H1 (cell line): ENCODE measurements around the gene DCAF15. TPM values are rescaled to one million over a fixed set of nuclear protein-coding genes. Genes with fewer than 3 reads are reported as not detected.
"Not testable (repeated sequence)": the region's sequence is repeated elsewhere in the genome, so short reads cannot be mapped to it uniquely, and the experiment has no call there.

Source experiments
- CTCF ChIA-PET: fragments of 300-600 bp; sonication (Branson Sonifier 250); formaldehyde crosslinking; loops from one replicate; lab custom pipeline; 2021; ENCODE audit not compliant: partially characterized antibody; lab: Charles Lee
- POLR2A ChIA-PET: fragments of 300-600 bp; sonication (Branson Sonifier 250); formaldehyde crosslinking; loops from one replicate; lab custom pipeline; 2021; ENCODE audit warnings: inconsistent platforms; ENCODE audit not compliant: partially characterized antibody; lab: Charles Lee
- DNase-seq, 2 experiments: peaks; one replicate each; pipeline versions ENCODE4 v3.0.0 to v3.0.0-alpha.2; 2010 to 2022; ENCODE audit warnings: low spot score in 2 of 2, low read depth in 1 of 2, mixed read lengths in 1 of 2
- FAIRE-seq: peaks from 2 replicates; lab custom pipeline; 2011; peaks lifted over from hg19 to GRCh38; lab: Jason Lieb, UNC
- H2AFZ ChIP-seq: 2 replicates; pipeline ENCODE4 v1.8.1; 2012; ENCODE audit warnings: low read length, inconsistent platforms
- H2AK5ac ChIP-seq: 2 replicates; pipeline ENCODE4 v1.6.1; 2013; ENCODE audit warnings: low read depth, low read length
- H2BK120ac ChIP-seq: replicated peaks from 2 replicates; pipeline ENCODE3; 2013; ENCODE audit warnings: low read depth, low read length, inconsistent platforms
- H2BK12ac ChIP-seq: 2 replicates; pipeline ENCODE4 v1.6.1; 2013; ENCODE audit warnings: low read depth, low read length
- H2BK15ac ChIP-seq: 2 replicates; pipeline ENCODE4 v1.6.1; 2013; ENCODE audit warnings: low read length
- H2BK20ac ChIP-seq: 2 replicates; pipeline ENCODE4 v1.6.1; 2013; ENCODE audit warnings: low read length
- H2BK5ac ChIP-seq: 2 replicates; pipeline ENCODE4 v1.6.1; 2013; ENCODE audit warnings: low read depth, low read length
- H3K14ac ChIP-seq: 2 replicates; pipeline ENCODE4 v1.6.1; 2013; ENCODE audit warnings: inconsistent platforms; ENCODE audit not compliant: insufficient read length
- H3K18ac ChIP-seq: 2 replicates; pipeline ENCODE4 v1.6.1; 2013; ENCODE audit warnings: low read length; ENCODE audit errors: extremely low read depth
- H3K23ac ChIP-seq: 2 replicates; pipeline ENCODE4 v1.6.1; 2013; ENCODE audit warnings: inconsistent platforms; ENCODE audit not compliant: insufficient read length
- H3K23me2 ChIP-seq: 2 replicates; pipeline ENCODE4 v1.6.1; 2013; ENCODE audit warnings: low read depth, low read length
- H3K27ac ChIP-seq: 2 replicates; pipeline ENCODE4 v1.6.1; 2011; ENCODE audit warnings: low read depth, low read length, inconsistent platforms
- H3K27me3 ChIP-seq, 4 experiments: replicated peaks in 1 of 4; 1 replicate in 1 of 4; 2 replicates in 3 of 4; pipeline versions ENCODE4 v1.6.1 to v1.8.1; 2011 to 2013; ENCODE audit warnings: low read length in 3 of 4, mild to moderate bottlenecking in 3 of 4, inconsistent platforms in 2 of 4, mixed read lengths in 2 of 4, moderate library complexity in 1 of 4; ENCODE audit not compliant: control insufficient read depth in 3 of 4, insufficient read depth in 3 of 4; ENCODE audit errors: extremely low read depth in 1 of 4
- H3K36me3 ChIP-seq, 4 experiments: 2 replicates each; pipeline versions ENCODE4 v1.6.1 to v1.8.1; 2011 to 2013; ENCODE audit warnings: mild to moderate bottlenecking in 4 of 4, low read length in 3 of 4, moderate library complexity in 2 of 4, control low read depth in 1 of 4, inconsistent platforms in 1 of 4; ENCODE audit not compliant: insufficient read depth in 4 of 4, control insufficient read depth in 2 of 4
- H3K4ac ChIP-seq: replicated peaks from 2 replicates; pipeline ENCODE3; 2013; ENCODE audit warnings: low read length, low read depth, mixed read lengths, inconsistent platforms; ENCODE audit not compliant: insufficient read length
- H3K4me1 ChIP-seq, 4 experiments: replicated peaks in 1 of 4; 1 replicate in 1 of 4; 2 replicates in 3 of 4; pipeline versions ENCODE4 v1.6.1 to v1.8.1; 2011 to 2013; ENCODE audit warnings: low read length in 3 of 4, inconsistent platforms in 2 of 4, mixed read lengths in 1 of 4; ENCODE audit not compliant: insufficient read depth in 4 of 4, control insufficient read depth in 3 of 4
- H3K4me2 ChIP-seq, 2 experiments: 2 replicates each; pipeline versions ENCODE4 v1.6.1 to v1.8.1; 2011 to 2013; ENCODE audit warnings: low read depth in 2 of 2, low read length in 2 of 2, control low read depth in 1 of 2, inconsistent platforms in 1 of 2, mild to moderate bottlenecking in 1 of 2; ENCODE audit not compliant: insufficient read depth in 1 of 2
- H3K4me3 ChIP-seq, 4 experiments: fragments of 200-600, 300-600 bp in 1 of 4; sonication (generic), shearing (Covaris generic), sonication (Bioruptor Twin) in 1 of 4; 2 replicates each; pipeline versions ENCODE4 v1.5.1 to v1.8.1; 2011 to 2016; ENCODE audit warnings: low read length in 4 of 4, low read depth in 3 of 4, control low read depth in 2 of 4, inconsistent platforms in 2 of 4, mild to moderate bottlenecking in 2 of 4, mixed read lengths in 1 of 4, moderate library complexity in 1 of 4; ENCODE audit not compliant: insufficient read depth in 2 of 4; ENCODE audit errors: extremely low read depth in 1 of 4
- H3K56ac ChIP-seq: replicated peaks from 2 replicates; pipeline ENCODE3; 2013; ENCODE audit warnings: low read depth, mild to moderate bottlenecking, mixed read lengths, low read length, inconsistent platforms; ENCODE audit not compliant: insufficient read length
- H3K79me1 ChIP-seq: 2 replicates; pipeline ENCODE4 v1.6.1; 2013; ENCODE audit warnings: low read depth, low read length, control low read depth
- H3K79me2 ChIP-seq, 2 experiments: 2 replicates each; pipeline versions ENCODE4 v1.6.1 to v1.8.1; 2012 to 2013; ENCODE audit warnings: low read length in 2 of 2, mild to moderate bottlenecking in 2 of 2, inconsistent platforms in 1 of 2; ENCODE audit not compliant: insufficient read depth in 2 of 2, control insufficient read depth in 1 of 2
- H3K9ac ChIP-seq, 4 experiments: replicated peaks in 1 of 4; 1 replicate in 1 of 4; 2 replicates in 3 of 4; pipeline versions ENCODE4 v1.6.1 to v1.8.1; 2011 to 2013; ENCODE audit warnings: low read depth in 3 of 4, low read length in 3 of 4, control low read depth in 2 of 4, mild to moderate bottlenecking in 2 of 4, moderate library complexity in 2 of 4, inconsistent platforms in 1 of 4; ENCODE audit errors: extremely low read depth in 1 of 4
- H3K9me3 ChIP-seq, 2 experiments: 2 replicates each; pipeline versions ENCODE4 v1.6.1 to v1.8.1; 2012 to 2013; ENCODE audit warnings: mild to moderate bottlenecking in 2 of 2, moderate library complexity in 2 of 2, control low read depth in 1 of 2, inconsistent platforms in 1 of 2, low read depth in 1 of 2, low read length in 1 of 2, mixed read lengths in 1 of 2; ENCODE audit not compliant: insufficient read depth in 2 of 2
- H4K20me1 ChIP-seq, 2 experiments: replicated peaks in 1 of 2; 2 replicates each; pipeline versions ENCODE3 to v1.8.1; 2011 to 2013; ENCODE audit warnings: inconsistent platforms in 2 of 2, low read length in 2 of 2, mild to moderate bottlenecking in 1 of 2; ENCODE audit not compliant: insufficient read depth in 2 of 2, control insufficient read depth in 1 of 2
- H4K5ac ChIP-seq: 2 replicates; pipeline ENCODE4 v1.6.1; 2013; ENCODE audit warnings: low read length, low read depth, mixed read lengths, inconsistent platforms; ENCODE audit not compliant: insufficient read length
- H4K8ac ChIP-seq: 2 replicates; pipeline ENCODE4 v1.8.0; 2013; ENCODE audit warnings: mild to moderate bottlenecking, moderate library complexity, low read length, inconsistent platforms; ENCODE audit not compliant: insufficient read depth; ENCODE audit errors: extremely low read depth
- H4K91ac ChIP-seq: replicated peaks from 2 replicates; pipeline ENCODE3; 2013; ENCODE audit warnings: low read length, mixed read lengths, inconsistent platforms; ENCODE audit not compliant: insufficient read length
- whole genome bisulfite sequencing, 2 experiments: shearing (Covaris generic) in 1 of 2; methylation state at CpG; one replicate each; pipeline versions ENCODE4 v1.1.6 to v1.1.7; 2013 to 2015; ENCODE audit warnings: low lambda C conversion rate in 2 of 2, mixed read lengths in 2 of 2, inconsistent platforms in 1 of 2, low coverage in 1 of 2, missing lambda C conversion rate in 1 of 2; ENCODE audit not compliant: insufficient replicate concordance in 2 of 2, insufficient coverage in 1 of 2, insufficient read length in 1 of 2; ENCODE audit errors: extremely low coverage in 1 of 2, missing lambda C conversion rate in 1 of 2; 5-methylcytosine and 5-hydroxymethylcytosine counted together
- polyA plus RNA-seq, 7 experiments: library from polyadenylated mRNA; depleted of rRNA in 3 of 7; stranded (reverse) in 5 of 7; unstranded in 2 of 7; fragments of >200 nt in 5 of 7; fragments of 200-250 nt in 2 of 7; gene quantifications; 1 replicate in 5 of 7; 2 replicates in 1 of 7; 4 replicates in 1 of 7; pipeline versions ENCODE4 v1.2.1 to v1.2.3, GENCODE V29; 2011 to 2013; ENCODE audit warnings: missing spikeins in 2 of 7, mixed read lengths in 2 of 7
- total RNA-seq: library from RNA; stranded (reverse); fragmentation: NEBNext Ultra II Directional; extraction: Animal tissue kit (Norgen Biotek cat#: 25700); gene quantifications from 2 replicates; pipeline ENCODE4 v1.2.1, GENCODE V29; 2021

The DCAF15 gene
- total and polyA plus RNA-seq, 2 of the 8 experiments (the other 6 are each of a cell fraction or from before 2014, with no cell fraction given) = 68.7 to 80.8 TPM

DNA sequence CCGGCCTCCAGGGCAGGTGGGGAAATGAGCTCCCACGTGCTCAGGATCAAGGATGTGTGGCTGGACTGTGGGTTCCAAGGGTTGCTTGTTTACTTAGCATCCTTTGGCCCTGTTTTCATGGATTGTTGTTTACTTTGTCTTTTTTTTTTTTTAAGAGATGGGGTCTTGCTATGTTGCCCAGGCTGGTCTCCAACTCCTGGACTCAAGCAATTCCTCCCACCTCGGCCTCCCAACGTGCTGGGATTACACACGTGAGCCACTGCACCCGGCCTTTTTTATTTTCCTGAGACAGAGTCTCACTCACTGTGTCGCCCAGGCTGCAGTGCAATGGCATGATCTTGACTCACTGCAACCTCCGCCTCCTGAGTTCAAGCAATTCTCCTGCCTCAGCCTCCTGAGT, 14.9 kb downstream of the DCAF15 start:
- H3K56ac ChIP-seq, H3K23ac ChIP-seq, H2BK120ac ChIP-seq, H3K4ac ChIP-seq, H4K20me1 ChIP-seq, H3K27me3 ChIP-seq, H4K8ac ChIP-seq, H3K14ac ChIP-seq, DNase-seq, H3K79me1 ChIP-seq, H2BK5ac ChIP-seq, H3K4me3 ChIP-seq, H3K79me2 ChIP-seq, H3K4me1 ChIP-seq, H2AFZ ChIP-seq, H3K9me3 ChIP-seq, H2BK12ac ChIP-seq, H3K27ac ChIP-seq, H3K9ac ChIP-seq, H3K4me2 ChIP-seq, H2BK15ac ChIP-seq, H4K5ac ChIP-seq, H2AK5ac ChIP-seq, H2BK20ac ChIP-seq, FAIRE-seq, H3K18ac ChIP-seq, H4K91ac ChIP-seq: not testable (repeated sequence)
- H3K36me3 ChIP-seq = peaks cover 0 to 15% (median 8%) of the 10 kb centered on the region in 4 experiments; a peak in 5 of 8 replicates
- WGBS, 2 experiments = 91% methylated on average over 8 of the region's 8 CpGs; no CpG with 5 or more reads in 1 of the 2 experiments
- ChIA-PET POLR2A (interaction anchor here (0.6 to 1.3 kb wide), 3 partner anchors 11 to 60 kb away, joined by 3 read pairs; no protein-coding TSS in a partner anchor), CTCF (interaction anchor here (0.7 to 0.9 kb wide), 2 partner anchors 13 to 109 kb away, joined by 3 to 5 read pairs; no protein-coding TSS in a partner anchor)
- peaks cover 10% of the 10 kb centered on the region; the same call in 1 of the 2 replicates for H3K23me2 ChIP-seq
